Measurements from ENCODE around the gene CTIF.

CTIF gene

DNA sequence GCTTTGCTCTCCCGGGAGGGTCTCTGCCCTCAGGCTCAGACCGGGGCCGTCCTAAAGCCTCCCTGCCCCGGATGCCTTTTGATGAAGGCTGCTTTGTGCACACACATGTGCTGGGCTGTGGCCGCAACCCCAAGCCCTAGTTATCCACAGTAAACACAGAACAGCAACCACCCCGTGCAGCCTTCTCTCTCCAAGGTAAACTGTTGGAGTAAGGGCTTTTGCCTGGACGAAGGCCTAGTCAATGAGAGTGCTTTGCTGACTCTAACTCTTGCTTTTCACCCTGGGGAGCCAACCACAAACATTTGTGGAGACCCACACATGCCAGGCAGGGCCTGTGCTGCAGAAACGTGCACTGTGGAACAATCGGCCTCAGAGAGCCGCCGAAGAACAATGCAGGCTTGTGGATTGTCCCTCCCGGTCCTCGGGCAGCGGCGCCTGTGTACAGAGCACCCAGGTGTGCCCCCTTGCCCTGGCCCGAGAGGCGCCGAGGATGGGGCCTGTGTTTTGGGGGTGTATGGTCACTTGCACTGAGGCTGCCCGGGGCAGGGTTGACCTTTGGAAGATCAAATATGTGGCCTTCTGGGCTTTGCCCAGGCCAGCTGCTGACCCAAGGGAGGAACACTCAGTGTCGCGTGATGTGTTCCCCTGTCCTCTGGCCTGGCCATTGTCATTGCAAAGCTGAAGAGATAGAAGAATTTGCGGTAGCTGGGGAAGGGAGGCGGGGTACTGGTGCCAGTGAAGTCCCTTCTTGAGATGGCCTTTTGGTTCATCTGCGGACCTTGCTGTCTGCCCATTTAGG lies 37.0 kb downstream of the CTIF start:
- no peak for ATAC-seq

DNA sequence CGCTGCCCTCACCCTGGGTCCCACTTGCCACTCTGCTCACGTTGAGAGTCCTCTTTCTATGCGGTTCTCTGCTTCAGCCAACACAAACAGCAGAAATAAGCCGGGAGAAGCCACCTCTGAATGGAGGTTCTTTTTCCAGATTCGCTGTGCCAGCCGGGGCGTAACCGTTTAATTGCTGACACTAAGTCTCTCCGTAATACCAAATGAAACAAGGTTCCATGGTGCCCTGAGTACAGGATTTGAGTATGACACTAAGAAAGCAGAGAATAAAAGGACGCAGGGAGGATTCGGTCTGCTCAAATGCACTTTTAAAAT lies 37.6 kb downstream of the CTIF start:
- ATAC-seq = no peak

DNA sequence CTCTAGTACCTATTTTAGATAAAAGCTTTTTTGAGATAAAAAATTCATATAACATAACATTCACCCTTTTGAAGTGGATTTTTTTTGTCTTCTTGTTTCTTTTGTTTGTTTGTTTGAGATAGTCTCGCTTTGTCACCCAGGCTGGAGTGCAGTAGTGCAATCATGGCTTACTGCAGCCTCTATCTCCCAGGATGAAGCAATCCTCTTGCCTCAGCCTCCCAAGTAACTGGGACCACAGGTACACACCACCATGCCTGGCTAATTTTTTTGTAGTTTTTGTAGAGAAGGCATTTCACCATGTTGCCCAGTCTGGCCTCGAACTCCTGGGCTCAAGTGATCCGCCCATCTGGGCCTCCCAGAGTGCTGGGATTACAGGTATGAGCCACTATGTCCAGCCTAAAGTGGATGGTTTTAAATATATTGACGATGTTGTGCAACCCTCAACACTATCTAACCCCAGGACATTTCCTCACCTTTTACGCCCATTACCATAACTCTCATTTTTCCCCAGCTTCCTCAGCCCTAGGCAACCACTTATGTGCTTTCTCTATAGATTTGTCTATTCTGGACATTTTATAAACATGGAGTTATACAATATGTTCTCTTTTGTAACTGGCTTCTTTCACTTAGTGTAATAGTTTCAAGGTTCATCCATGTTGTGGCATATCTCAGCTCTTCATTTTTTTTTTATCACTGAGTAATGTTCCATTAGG lies 38.8 kb downstream of the CTIF start:
- no peak for ATAC-seq

DNA sequence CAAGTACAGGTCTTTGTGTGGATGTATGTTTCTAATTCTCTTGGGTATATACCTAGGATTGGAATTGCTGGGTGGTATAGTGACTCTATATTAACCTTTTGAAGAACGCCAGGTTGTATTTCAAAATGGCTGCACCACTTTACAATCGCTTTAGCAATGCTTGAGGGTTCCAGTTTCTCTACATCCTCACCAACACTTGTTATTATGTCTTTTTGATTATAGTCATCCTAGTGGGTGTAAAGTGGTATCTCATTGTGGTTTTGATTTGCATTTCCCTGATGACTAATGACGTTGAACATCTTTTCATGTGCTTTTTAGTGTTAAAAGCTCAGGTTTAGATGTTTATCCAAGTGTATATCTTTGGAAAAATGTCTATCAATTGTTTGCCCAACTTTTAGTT lies 39.5 kb downstream of the CTIF start:
- no peak for ATAC-seq

DNA sequence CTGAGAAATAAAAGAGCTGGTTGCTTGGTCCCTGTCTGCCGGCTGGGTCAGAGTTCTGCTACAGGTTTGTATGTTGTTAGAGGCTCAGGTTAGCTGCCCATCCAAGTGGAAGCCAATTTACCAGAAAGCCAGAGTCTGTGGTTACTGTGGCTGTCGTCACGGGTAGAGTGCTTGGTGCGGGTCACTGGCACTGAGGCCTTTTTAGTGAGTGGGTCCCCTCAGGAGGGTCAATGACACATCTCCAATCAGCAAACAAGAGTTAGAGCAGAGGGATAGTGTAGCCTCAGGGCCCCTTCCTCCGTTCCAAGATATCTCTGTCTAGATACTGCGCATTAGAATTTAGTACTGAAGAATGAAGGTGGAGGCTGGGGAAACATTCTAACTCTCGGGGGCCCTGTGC lies 41.2 kb downstream of the CTIF start:
- no peak for ATAC-seq

DNA sequence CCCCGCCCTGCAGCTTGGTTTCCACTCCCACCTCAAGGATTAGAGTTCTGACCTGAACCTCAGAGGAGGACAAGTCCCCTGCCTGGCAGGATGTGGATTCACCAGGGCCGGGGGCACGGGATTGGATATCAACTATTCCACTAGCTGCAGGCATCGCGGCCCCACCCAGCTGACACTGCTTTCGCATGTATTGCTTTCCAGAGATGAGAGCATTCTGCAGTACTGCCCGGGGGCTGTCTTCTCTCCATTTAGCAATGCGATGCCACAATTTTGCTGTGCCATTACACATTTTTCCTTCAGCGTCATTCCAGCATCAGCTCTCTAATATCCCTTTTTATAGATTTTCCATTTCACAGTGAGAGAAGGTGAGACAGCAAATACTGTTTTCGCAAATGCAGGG lies 42.0 kb downstream of the CTIF start:
- no peak for ATAC-seq

DNA sequence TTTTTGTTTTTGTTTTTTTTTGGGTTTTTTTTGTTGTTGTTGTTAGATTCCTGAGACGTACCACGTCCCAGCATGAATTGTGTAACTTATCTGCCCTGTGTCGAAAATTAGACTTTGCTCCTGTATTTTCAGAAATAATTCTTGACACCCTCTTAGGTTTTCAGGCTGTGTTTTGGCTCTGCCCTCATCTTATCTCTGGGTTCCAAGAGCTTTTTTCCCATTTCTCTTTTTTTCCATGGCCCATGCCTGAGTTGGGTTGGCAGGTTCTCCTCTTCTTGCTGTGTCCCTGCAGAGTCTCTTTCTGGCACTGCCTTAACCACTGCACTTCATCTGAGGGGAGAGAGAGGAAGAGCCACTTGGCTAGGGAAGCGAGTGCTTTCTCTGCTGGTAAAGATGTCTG lies 42.4 kb downstream of the CTIF start:
- no peak for ATAC-seq

DNA sequence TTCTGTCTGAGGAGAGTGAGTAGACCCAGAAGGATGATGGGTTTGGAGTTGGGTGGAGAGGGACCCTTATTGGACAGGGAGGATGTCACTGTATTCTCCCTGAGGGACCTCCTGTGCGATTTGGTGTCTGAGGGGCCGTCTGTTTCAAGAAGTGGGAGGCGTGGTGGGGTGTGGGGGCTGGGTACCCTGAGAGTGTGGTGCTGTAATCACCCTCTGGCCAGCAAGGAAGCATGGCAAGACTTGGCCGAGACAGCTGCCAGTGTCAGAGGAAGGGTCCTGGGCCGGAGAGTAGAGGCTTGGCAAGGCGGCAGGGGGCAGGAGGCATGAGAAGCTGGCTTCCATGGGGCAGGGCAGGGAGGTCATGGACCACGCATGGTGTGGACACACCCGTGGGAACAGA lies 43.1 kb downstream of the CTIF start:
- ATAC-seq = no peak

DNA sequence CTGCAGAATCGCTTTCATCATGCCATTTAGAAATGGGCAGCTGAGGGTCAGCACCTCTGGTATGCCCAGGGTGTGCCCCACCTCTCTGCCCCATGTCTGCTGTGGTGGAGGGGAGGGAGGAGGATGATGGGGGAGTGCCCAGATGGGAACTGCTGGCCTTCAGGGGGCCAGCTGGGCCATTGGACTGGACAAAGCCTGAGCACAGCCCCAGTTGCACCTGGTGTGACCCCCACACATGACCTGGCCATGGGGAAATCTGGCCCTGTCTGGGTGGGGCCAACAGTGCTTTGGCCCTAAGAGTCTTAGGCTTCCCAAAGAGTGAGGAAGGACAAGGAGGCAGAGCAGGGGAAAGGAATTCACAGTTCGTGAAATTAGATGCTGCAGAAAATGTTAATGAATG lies 44.1 kb downstream of the CTIF start:
- no peak for ATAC-seq

DNA sequence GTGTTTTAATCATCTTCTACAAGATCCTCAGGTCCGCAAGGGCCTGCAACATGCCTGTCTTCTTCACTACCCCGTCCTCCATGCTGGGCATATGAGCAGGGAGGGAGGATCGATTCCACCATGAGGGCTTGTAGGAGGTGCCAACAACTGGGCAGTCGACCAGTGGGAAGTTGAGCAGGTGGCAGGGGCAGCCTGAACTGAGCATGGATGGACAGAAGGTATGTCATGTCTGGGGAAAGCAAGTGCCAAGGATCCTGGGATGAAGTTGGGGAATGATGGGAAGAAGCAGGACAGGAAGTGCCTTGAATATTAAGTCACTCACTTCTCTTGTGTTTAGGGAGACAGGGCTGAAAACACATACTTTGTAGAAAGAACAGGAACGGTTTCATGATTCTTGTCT lies 44.7 kb downstream of the CTIF start:
- ATAC-seq = no peak

DNA sequence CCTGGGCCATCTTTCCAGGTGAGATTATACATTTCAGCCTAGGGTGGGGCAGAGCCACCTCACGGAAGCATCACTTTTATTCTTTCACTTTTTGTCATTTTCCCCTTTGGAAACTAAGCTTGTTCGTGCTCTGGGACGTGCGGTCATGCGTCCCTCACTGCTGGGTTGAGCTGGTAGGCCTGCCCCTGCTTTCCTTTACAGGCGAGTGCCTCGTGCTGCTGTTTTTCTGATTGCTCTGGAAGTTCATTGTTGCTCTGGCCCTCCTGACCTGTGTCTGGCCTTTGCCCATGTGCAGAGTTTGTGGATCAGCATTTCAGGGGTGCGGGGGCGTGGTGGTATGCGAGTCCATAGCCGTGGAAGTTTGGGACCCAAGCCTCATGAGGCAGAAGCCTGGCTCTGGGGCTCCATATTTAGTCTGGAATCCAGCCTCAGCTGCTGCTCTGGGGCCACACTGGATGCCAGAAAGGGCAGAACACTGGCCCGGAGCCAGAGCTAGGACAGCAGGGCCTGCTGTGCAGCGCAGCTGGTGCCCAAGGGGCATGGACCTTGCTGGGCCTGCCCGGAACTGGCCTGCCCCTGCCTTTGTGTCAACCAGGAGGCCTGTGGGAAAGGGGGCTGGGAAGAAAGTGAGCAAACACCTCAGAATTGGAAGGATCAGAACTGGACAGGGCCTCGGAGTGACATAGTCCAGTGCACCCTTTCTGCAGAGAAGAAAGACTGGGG lies 51.1 kb downstream of the CTIF start:
- ATAC-seq = no peak

DNA sequence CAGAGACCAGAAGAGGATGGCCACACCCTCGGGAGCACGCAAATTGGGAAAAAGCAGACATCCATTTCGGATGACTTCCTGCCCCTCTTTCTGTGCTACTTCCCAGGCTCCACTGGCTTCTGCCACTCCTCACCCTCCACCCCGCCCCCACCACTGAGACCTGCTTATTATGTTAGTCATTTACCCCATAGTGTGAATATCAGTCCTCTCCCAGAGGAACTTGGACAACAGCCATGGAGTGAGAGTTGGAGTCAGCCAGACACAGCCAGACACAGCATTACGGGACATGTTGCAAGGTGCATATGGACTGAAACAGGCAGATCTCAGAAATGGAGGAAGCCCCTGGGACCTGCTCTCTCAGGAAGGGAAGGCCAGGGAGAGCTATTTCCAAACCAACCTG lies 51.8 kb downstream of the CTIF start:
- no peak for ATAC-seq

DNA sequence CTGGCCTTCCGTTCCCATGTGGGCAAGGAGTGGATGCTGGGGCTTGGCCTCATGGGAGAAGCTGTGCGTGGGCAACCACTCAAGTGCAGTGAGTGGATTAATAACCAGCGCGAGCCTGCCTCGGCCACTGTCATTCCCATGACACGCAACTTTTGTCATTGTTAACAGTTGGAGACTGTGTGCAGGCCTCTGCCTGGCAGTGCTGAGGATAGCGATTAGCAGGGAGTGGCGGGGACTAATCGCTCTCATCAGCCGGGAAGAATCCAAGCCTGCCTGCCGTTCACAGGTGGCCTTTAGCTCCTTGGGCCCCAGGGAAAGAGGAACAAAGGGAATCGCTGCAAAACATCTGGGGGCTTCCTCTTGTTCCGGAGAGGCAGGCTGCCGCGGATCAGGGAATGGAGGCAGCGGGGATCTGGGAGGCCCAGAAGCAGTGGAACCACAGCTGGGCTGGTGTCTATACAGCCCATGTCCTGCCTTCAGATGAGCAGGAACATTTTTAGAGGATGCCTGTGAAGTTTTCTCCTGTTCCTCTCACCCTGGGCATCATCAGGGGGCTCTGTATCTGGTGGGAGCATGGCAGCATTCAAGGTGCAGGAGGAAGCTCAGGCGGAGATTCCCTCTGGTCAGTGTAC lies 53.8 kb downstream of the CTIF start:
- ATAC-seq = no peak

DNA sequence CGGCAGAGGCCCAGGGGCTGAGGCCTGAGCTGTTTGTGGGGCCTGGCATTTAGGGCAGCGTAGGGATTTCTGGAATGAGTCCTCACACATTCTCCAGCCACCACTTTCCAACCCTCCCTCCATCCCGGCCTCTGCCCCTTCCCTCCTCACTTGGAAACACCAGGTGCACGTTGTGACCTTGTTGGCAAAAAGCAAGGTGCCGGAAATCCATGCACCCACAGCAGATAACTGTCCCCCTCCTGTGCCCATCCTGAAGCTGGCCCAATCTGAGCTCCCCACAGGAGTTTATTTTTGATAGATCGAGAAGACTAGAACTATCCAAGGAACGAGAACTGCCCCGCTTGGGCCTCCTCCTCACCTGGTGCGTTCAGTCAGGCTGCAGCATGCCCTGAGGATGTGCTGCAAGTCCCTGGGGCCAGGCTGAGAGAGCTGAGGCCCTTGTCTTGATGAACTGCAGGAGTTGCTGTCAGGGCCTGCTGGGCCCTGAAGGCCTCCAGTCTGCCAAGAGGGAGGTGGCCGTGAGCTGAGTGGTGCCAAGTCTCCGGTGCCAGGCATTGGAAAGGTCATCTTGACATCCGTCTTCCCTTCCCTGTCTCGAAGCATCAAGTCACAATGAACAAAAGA lies 55.8 kb downstream of the CTIF start:
- ATAC-seq = no peak

DNA sequence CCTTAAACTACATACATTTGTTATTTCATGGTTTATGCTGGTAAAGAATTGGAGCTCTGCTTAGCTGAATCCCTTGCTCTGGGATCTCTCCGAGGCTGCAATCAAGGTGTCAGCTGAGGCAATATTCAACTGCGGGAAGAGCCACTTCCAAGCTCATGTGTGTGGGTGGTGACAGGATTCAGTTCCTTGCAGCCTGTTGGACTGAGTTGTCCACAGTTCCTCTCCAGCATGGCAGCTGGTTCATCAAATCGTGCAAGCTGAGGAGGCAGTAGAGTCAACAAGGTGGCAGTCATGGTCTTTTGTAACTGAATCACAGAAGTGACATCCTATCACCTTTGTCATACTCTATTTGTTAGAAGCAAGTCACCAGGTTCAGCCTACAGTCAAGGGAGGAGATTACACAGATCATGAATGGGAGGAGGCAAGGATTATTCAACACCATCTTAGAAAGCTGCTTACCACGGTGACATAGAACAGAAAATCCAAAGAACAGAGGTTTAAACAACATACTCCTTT lies 56.9 kb downstream of the CTIF start:
- no peak for ATAC-seq

DNA sequence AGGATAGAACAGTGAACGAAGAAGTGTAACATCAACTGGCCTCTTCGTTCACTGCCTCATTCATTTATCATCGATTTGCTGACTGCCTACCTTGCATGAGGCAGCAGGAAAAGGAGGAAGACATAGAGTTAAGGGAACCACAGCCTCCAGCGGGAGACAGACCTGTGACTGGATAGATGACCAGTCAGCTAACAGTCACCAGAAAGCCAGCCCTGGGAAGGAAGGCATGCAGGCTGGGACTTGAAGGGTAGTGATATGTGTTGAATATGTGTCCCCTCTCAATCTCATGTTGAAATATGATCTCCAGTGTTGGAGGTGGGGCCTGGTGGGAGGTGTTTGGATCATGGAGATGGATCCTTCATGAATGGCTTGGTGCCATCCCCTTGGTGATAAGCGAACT lies 58.3 kb downstream of the CTIF start:
- ATAC-seq = no peak

DNA sequence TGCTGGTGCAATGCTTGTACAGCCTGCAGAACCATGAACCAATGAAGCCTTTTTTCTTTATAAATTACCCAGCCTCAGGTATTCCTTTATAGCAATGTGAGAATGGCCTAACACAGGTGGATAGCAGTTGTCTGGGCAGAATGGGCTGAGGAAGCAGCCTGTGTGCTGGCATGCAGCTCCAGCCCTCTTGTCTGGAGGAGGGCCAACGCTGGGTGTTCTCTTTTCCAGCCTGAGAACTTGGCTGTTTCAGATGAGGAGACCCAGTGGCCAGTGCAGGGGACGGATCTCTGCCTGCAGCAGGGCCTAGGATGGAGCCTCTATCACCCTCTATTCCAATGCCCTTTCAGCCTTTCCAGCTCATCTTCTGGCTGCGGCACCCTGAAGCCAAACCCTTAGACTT lies 58.8 kb downstream of the CTIF start:
- ATAC-seq = no peak

DNA sequence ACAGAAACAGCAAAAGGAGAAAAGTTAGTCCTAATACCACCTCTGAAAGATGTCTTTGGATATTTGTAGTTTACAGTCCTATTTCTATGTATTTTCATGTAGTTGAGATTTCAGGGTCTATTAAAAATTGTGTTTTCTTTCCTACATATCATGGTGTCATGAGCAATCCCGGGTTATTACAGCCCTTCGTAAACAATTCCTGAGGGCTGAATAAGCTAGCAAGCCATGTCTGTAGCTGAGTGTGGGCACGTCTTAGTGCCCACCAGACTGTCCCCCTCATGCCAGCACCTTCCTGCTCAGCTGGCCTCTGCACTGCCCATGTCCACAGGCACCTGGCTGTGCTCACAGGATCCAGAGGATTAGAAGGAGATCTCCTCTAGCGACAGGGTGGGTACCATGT lies 60.6 kb downstream of the CTIF start:
- ATAC-seq = no peak

DNA sequence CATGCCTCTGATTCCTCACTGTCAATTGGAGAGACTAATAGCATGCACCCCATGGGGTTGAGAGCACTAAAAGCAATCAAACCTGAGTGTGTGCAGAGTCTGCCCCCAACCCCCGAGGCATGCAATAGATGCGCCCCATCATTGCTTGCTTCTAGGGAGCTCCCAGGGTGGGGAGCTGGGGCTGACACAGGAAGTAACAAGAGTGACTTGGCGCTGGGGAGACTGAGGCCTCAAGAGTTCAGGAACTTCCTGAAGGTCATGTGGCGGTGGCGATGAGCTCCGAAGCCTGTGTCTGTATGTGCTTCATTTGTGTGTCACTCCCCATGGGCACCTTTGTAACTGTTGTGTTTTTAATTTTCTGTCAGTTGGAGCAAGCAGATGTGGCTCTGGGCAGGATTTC lies 61.2 kb downstream of the CTIF start:
- ATAC-seq = no peak

DNA sequence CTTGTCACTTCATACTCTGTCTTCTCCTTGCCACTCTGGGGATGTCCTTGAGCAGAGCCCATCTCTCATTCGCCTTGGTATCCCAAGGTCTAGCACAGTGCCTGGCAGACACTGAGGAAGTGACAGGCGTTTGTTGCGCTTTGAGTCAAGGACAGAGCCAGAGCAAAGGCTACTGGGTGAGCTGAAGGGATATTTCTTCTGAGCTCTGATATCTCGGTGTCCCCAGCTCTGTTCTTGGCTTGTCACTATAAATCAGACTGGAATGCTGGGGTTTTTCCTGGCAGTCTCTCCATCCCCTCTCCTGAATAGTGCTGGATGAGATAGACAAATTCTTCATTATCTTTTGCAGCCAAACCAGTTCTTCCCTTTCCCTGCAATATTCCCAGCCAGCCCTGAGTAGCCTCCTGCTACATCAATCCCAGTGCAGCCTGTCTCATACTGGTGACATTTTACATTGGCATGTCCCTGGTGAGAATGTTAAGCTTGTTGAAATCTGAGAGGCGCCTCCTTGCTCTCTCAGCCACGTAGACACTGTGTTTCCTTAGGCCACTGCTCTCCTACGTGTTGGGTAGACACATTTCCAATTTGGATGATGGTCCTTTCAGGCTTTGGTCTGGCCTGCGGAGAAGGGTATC lies 61.7 kb downstream of the CTIF start:
- ATAC-seq = no peak

DNA sequence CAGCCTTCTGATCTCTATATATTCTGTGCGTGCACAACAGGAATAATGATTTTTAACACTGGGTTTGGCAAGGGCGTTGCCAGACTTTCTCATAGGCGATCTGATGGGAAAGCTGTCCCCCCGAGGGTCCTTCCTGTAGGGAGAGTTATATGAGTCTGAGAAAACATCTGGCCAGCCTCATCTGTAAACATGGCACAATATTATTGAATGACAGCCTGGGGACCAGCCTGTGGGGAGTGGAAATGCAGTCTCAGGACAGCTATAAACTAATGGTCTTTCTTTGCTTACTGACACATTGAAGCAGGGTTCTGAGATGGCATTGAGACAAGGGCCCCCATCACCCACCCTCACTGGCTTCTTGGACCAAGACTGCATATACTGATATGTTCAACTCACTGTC lies 62.5 kb downstream of the CTIF start:
- ATAC-seq = no peak

DNA sequence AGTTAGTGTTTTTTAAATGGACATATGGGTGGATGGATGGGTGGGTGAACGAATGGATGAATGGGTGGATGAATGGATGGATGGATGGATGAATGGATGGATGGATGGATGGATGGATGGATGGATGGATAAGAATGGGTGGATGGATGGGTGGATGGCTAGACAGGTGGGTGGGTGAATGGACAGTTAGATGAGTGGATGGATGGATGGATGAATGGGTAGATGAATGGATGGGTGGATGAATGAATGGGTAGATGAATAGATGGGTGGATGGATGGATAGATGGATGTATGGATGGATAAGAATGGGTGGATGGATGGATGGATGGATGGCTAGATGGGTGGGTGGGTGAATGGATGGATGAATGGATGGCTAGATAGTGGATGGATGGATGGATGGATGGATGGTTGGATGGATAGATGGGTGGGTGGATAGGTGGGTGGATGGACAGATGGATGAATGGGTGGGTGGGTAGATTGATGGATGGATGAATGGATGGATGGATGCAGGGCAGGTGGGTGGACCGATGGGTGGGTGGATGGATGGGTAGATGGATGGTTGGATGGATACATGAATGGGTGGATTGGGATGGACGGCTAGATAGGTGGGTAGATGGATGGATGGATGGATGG lies 64.0 kb downstream of the CTIF start:
- ATAC-seq = no peak

Data from activated CD4-positive, CD25-positive, alpha-beta regulatory T cell treated with anti-CD3 and anti-CD28 coated beads, Interleukin-2, amount 50 U/mL, for 24 hours (primary cell).